ENCODE measurements around the gene MACROD2.

Gene MACROD2

GRCh38 chr20:15675813-15676484, 1680.6 kb downstream of the MACROD2 start:
- no peak overlapping the region for H3K27ac ChIP-seq (ENCODE audit: low read depth, low read length)
- H3K9me2 ChIP-seq (replicated peaks; ENCODE audit: insufficient read depth, low read length), result no peaks in the 10 kb centered on the region
- H3F3A ChIP-seq (ENCODE audit: insufficient read depth), result no peaks in the 10 kb centered on the region
- no peaks in the 10 kb centered on the region for H3K36me3 ChIP-seq (ENCODE audit: low read length)
- no peaks in the 10 kb centered on the region for H3K9me3 ChIP-seq (ENCODE audit: insufficient read depth, low read length)
- no peaks in the 10 kb centered on the region for H4K20me1 ChIP-seq (ENCODE audit: low read depth, low read length)
- H3K4me2 ChIP-seq (ENCODE audit: low read depth, low read length, poor library complexity, severe bottlenecking), result no peak overlapping the region
- no peak overlapping the region for H2AFZ ChIP-seq (ENCODE audit: low read depth, low read length, severe bottlenecking)
- H3K27me3 ChIP-seq (ENCODE audit: low read length), result no peaks in the 10 kb centered on the region
- H3K9ac ChIP-seq (ENCODE audit: low read length), result no peak overlapping the region
- no peak for TF ChIP-seq EZH2phosphoT487 (conservative IDR thresholded peaks at IDR 0.05; ENCODE audit: low read length)
- H3K4me3 ChIP-seq (ENCODE audit: insufficient read depth, low read length, poor library complexity, severe bottlenecking), result no peak overlapping the region
- no peaks in the 10 kb centered on the region for H3K79me2 ChIP-seq (ENCODE audit: insufficient read depth, low read length)

- TF ChIP-seq CTCF (IDR thresholded peaks at IDR 0.05; ENCODE audit: insufficient read depth, low read length, poor library complexity, severe bottlenecking), result no peak
- no peak for TF ChIP-seq EZH2phosphoT487 (conservative IDR thresholded peaks at IDR 0.05; ENCODE audit: low read length)
- Histone ChIP-seq H3K4me2 (ENCODE audit: low read depth, low read length, poor library complexity, severe bottlenecking) (no peak overlapping the region), H3F3A (ENCODE audit: insufficient read depth) (no peaks in the 10 kb centered on the region)
Measured at GRCh38 chr20:15676815-15677214, 1681.5 kb downstream of the MACROD2 start.

GRCh38 chr20:15682690-15683089, 1687.4 kb downstream of the MACROD2 start:
- Histone ChIP-seq H3K9me2 (replicated peaks; ENCODE audit: insufficient read depth, low read length) (no peaks in the 10 kb centered on the region), H3K27ac (ENCODE audit: low read depth, low read length) (no peak overlapping the region), H3K9me3 (ENCODE audit: insufficient read depth, low read length) (no peaks in the 10 kb centered on the region), H3K4me2 (ENCODE audit: low read depth, low read length, poor library complexity, severe bottlenecking) (no peak overlapping the region), H3K4me3 (ENCODE audit: insufficient read depth, low read length, poor library complexity, severe bottlenecking) (no peak overlapping the region), H2AFZ (ENCODE audit: low read depth, low read length, severe bottlenecking) (no peak overlapping the region), H3K9ac (ENCODE audit: low read length) (no peak overlapping the region), H3K36me3 (ENCODE audit: low read length) (no peaks in the 10 kb centered on the region), H3F3A (ENCODE audit: insufficient read depth) (no peaks in the 10 kb centered on the region), H4K20me1 (ENCODE audit: low read depth, low read length) (no peaks in the 10 kb centered on the region), H3K79me2 (ENCODE audit: insufficient read depth, low read length) (no peaks in the 10 kb centered on the region), H3K27me3 (ENCODE audit: low read length) (no peaks in the 10 kb centered on the region)
- no peak for TF ChIP-seq EZH2phosphoT487 (conservative IDR thresholded peaks at IDR 0.05; ENCODE audit: low read length)
- TF ChIP-seq CTCF (IDR thresholded peaks at IDR 0.05; ENCODE audit: insufficient read depth, low read length, poor library complexity, severe bottlenecking), result no peak

More at GRCh38 chr20:15676815-15677214, 1681.5 kb downstream of the MACROD2 start:
- no peaks in the 10 kb centered on the region for H3K9me2 ChIP-seq (replicated peaks; ENCODE audit: insufficient read depth, low read length)
- no peak overlapping the region for H3K4me3 ChIP-seq (ENCODE audit: insufficient read depth, low read length, poor library complexity, severe bottlenecking)
- H3K36me3 ChIP-seq (ENCODE audit: low read length), result no peaks in the 10 kb centered on the region
- no peak overlapping the region for H3K27ac ChIP-seq (ENCODE audit: low read depth, low read length)
- H2AFZ ChIP-seq (ENCODE audit: low read depth, low read length, severe bottlenecking), result no peak overlapping the region
- H3K9me3 ChIP-seq (ENCODE audit: insufficient read depth, low read length), result no peaks in the 10 kb centered on the region
- H4K20me1 ChIP-seq (ENCODE audit: low read depth, low read length), result no peaks in the 10 kb centered on the region
- H3K9ac ChIP-seq (ENCODE audit: low read length), result no peak overlapping the region
- H3K79me2 ChIP-seq (ENCODE audit: insufficient read depth, low read length), result no peaks in the 10 kb centered on the region
- H3K27me3 ChIP-seq (ENCODE audit: low read length), result no peaks in the 10 kb centered on the region

GRCh38 chr20:15692570-15692969, 1697.3 kb downstream of the MACROD2 start:
- Histone ChIP-seq H3K4me3 (ENCODE audit: insufficient read depth, low read length, poor library complexity, severe bottlenecking) (no peak overlapping the region), H4K20me1 (ENCODE audit: low read depth, low read length) (no peaks in the 10 kb centered on the region), H3K9me3 (ENCODE audit: insufficient read depth, low read length) (no peaks in the 10 kb centered on the region), H3K79me2 (ENCODE audit: insufficient read depth, low read length) (no peaks in the 10 kb centered on the region), H3K27ac (ENCODE audit: low read depth, low read length) (no peak overlapping the region), H3F3A (ENCODE audit: insufficient read depth) (no peaks in the 10 kb centered on the region), H3K27me3 (ENCODE audit: low read length) (no peaks in the 10 kb centered on the region), H3K9me2 (replicated peaks; ENCODE audit: insufficient read depth, low read length) (no peaks in the 10 kb centered on the region), H3K4me2 (ENCODE audit: low read depth, low read length, poor library complexity, severe bottlenecking) (no peak overlapping the region), H3K9ac (ENCODE audit: low read length) (no peak overlapping the region), H2AFZ (ENCODE audit: low read depth, low read length, severe bottlenecking) (no peak overlapping the region), H3K36me3 (ENCODE audit: low read length) (no peaks in the 10 kb centered on the region)
- TF ChIP-seq CTCF (IDR thresholded peaks at IDR 0.05; ENCODE audit: insufficient read depth, low read length, poor library complexity, severe bottlenecking) (no peak), EZH2phosphoT487 (conservative IDR thresholded peaks at IDR 0.05; ENCODE audit: low read length) (no peak)
